SK-N-SH (cell line): Measurements from ENCODE around the gene ZNF579. TPM values are rescaled to one million over a fixed set of nuclear protein-coding genes. Genes with fewer than 3 reads are reported as not detected.
"Not testable (repeated sequence)": the region's sequence is repeated elsewhere in the genome, so short reads cannot be mapped to it uniquely, and the experiment has no call there.

Source experiments
- CTCF ChIA-PET: fragments of 300-600, 350-600 bp; formaldehyde crosslinking; extraction: SDS; loops from one replicate; lab custom pipeline; 2021; lab: Yijun Ruan, JAX
- POLR2A ChIA-PET: fragments of 350-600 bp; sonication (Branson Sonifier 250); formaldehyde crosslinking; extraction: SDS; loops from one replicate; lab custom pipeline; 2020; ENCODE audit warnings: antibody characterized with exemption, inconsistent platforms; lab: Yijun Ruan, JAX
- DNase-seq: peaks from one replicate; pipeline ENCODE4 v3.0.0; 2012
- H2AFZ ChIP-seq: fragments of 200-600 bp; sonication (generic); 2 replicates; pipeline ENCODE4 v1.8.1; 2016; ENCODE audit warnings: antibody characterized with exemption, mild to moderate bottlenecking, low read depth
- H3F3A ChIP-seq: fragments of 200-600 bp; sonication (generic); replicated peaks from 2 replicates; pipeline ENCODE3; 2016; ENCODE audit warnings: antibody characterized with exemption, mild to moderate bottlenecking; ENCODE audit not compliant: insufficient read depth
- H3K27ac ChIP-seq, 2 experiments: fragments of 200-500 bp in 1 of 2; fragments of 200-600 bp in 1 of 2; sonication (Bioruptor generic) in 1 of 2; sonication (generic), shearing (Covaris generic) in 1 of 2; 2 replicates each; pipeline versions ENCODE4 v1.5.1 to v1.6.1; 2014 to 2016; ENCODE audit warnings: low read depth in 2 of 2, inconsistent platforms in 1 of 2, low read length in 1 of 2, mild to moderate bottlenecking in 1 of 2, mixed read lengths in 1 of 2
- H3K27me3 ChIP-seq: fragments of 200-600 bp; sonication (generic), shearing (Covaris generic); 2 replicates; pipeline ENCODE4 v1.6.1; 2016; ENCODE audit warnings: mixed run types; ENCODE audit not compliant: insufficient read depth
- H3K36me3 ChIP-seq, 2 experiments: fragments of 200-500 bp in 1 of 2; fragments of 200-600 bp in 1 of 2; sonication (Bioruptor generic) in 1 of 2; sonication (generic) in 1 of 2; replicated peaks in 1 of 2; 2 replicates each; pipeline versions ENCODE3 to v1.5.1; 2014 to 2016; ENCODE audit warnings: low read length in 1 of 2, mild to moderate bottlenecking in 1 of 2; ENCODE audit not compliant: insufficient read depth in 2 of 2, control insufficient read depth in 1 of 2
- H3K4me1 ChIP-seq, 2 experiments: fragments of 200-500 bp in 1 of 2; fragments of 200-600 bp in 1 of 2; sonication (Bioruptor generic) in 1 of 2; sonication (generic), shearing (Covaris generic) in 1 of 2; 2 replicates each; pipeline versions ENCODE4 v1.5.1 to v1.6.1; 2014 to 2016; ENCODE audit warnings: low read depth in 1 of 2, low read length in 1 of 2, mixed run types in 1 of 2; ENCODE audit not compliant: insufficient read depth in 2 of 2, control insufficient read depth in 1 of 2
- H3K4me2 ChIP-seq: fragments of 200-600 bp; sonication (generic), shearing (Covaris generic); 2 replicates; pipeline ENCODE4 v1.6.1; 2017; ENCODE audit warnings: mixed run types
- H3K4me3 ChIP-seq, 2 experiments: fragments of 200-500 bp in 1 of 2; fragments of 200-600 bp in 1 of 2; sonication (Bioruptor generic) in 1 of 2; sonication (generic), shearing (Covaris generic) in 1 of 2; 2 replicates each; pipeline versions ENCODE4 v1.5.1 to v1.8.1; 2014 to 2016; ENCODE audit warnings: low read depth in 2 of 2, inconsistent platforms in 1 of 2, low read length in 1 of 2, mild to moderate bottlenecking in 1 of 2, mixed read lengths in 1 of 2, moderate library complexity in 1 of 2
- H3K79me2 ChIP-seq: fragments of 200-600 bp; sonication (generic); 2 replicates; pipeline ENCODE4 v1.8.1; 2017; ENCODE audit warnings: mild to moderate bottlenecking; ENCODE audit not compliant: insufficient read depth
- H3K9ac ChIP-seq: fragments of 200-600 bp; sonication (generic); 2 replicates; pipeline ENCODE4 v1.6.1; 2017; ENCODE audit warnings: mixed run types
- H3K9me2 ChIP-seq: fragments of 200-600 bp; sonication (generic); 2 replicates; pipeline ENCODE4 v1.6.1; 2017; ENCODE audit warnings: mixed run types
- H3K9me3 ChIP-seq: fragments of 200-600 bp; sonication (generic); 2 replicates; pipeline ENCODE4 v1.6.1; 2017; ENCODE audit warnings: mixed run types, mild to moderate bottlenecking, moderate library complexity
- H4K20me1 ChIP-seq: fragments of 200-600 bp; sonication (generic); 2 replicates; pipeline ENCODE4 v1.6.1; 2017; ENCODE audit warnings: mild to moderate bottlenecking, mixed run types; ENCODE audit not compliant: insufficient read depth
- EP300 ChIP-seq, 2 experiments: IDR thresholded peaks; 2 replicates each; pipeline versions ENCODE4 v1.4.0 to v1.6.1; 2012; ENCODE audit warnings: borderline replicate concordance in 1 of 2, low read depth in 1 of 2, low read length in 1 of 2
- FOSL2 ChIP-seq: IDR thresholded peaks from 2 replicates; pipeline ENCODE4 v1.4.0; 2012; ENCODE audit warnings: low read depth, mild to moderate bottlenecking, moderate library complexity, borderline replicate concordance
- FOXM1 ChIP-seq: IDR thresholded peaks from 2 replicates; pipeline ENCODE4 v1.4.0; 2012; ENCODE audit warnings: low read depth, mild to moderate bottlenecking
- GATA2 ChIP-seq: sonication (generic); formaldehyde crosslinking; IDR thresholded peaks from 2 replicates; pipeline ENCODE4 v1.5.0; 2020; ENCODE audit warnings: mild to moderate bottlenecking, missing genetic modification reagents
- JUND ChIP-seq: IDR thresholded peaks from 2 replicates; pipeline ENCODE4 v1.4.0; 2012
- MEF2A ChIP-seq: IDR thresholded peaks from 2 replicates; pipeline ENCODE4 v1.4.0; 2012; ENCODE audit warnings: low read depth, borderline replicate concordance
- MXI1 ChIP-seq: IDR thresholded peaks from 2 replicates; pipeline ENCODE4 v1.6.1; 2012; ENCODE audit warnings: mild to moderate bottlenecking, low read depth, low read length, improper control_type of control experiment
- POLR2AphosphoS5 ChIP-seq: IDR thresholded peaks from 2 replicates; pipeline ENCODE4 v1.6.1; 2012; ENCODE audit warnings: low read depth, low read length
- RAD21 ChIP-seq: IDR thresholded peaks from 2 replicates; pipeline ENCODE4 v1.6.1; 2012; ENCODE audit warnings: mild to moderate bottlenecking, low read length
- RCOR1 ChIP-seq: fragments of 150-350 bp; IDR thresholded peaks from 2 replicates; pipeline ENCODE4 v1.6.1; 2017; ENCODE audit warnings: antibody characterized with exemption, low read length
- RXRA ChIP-seq: IDR thresholded peaks from 2 replicates; pipeline ENCODE4 v1.4.0; 2012; ENCODE audit warnings: low read depth, mild to moderate bottlenecking, borderline replicate concordance
- SIN3A ChIP-seq: IDR thresholded peaks from 2 replicates; pipeline ENCODE4 v1.6.1; 2012; ENCODE audit warnings: low read depth, mild to moderate bottlenecking, low read length, moderate library complexity, borderline replicate concordance
- TEAD4 ChIP-seq: IDR thresholded peaks from 2 replicates; pipeline ENCODE4 v1.4.0; 2012; ENCODE audit warnings: mild to moderate bottlenecking, borderline replicate concordance; ENCODE audit not compliant: insufficient read depth
- USF1 ChIP-seq: IDR thresholded peaks from 2 replicates; pipeline ENCODE4 v1.4.0; 2012; ENCODE audit warnings: low read depth, borderline replicate concordance
- USF2 ChIP-seq: fragments of 150-350 bp; IDR thresholded peaks from 2 replicates; pipeline ENCODE4 v1.6.1; 2017; ENCODE audit warnings: antibody characterized with exemption, low read length, low read depth, borderline replicate concordance
- YY1 ChIP-seq: IDR thresholded peaks from 2 replicates; pipeline ENCODE4 v1.4.0; 2012; ENCODE audit warnings: low read depth, mild to moderate bottlenecking
- WGBS: methylation state at CpG from one replicate; pipeline ENCODE4 v1.1.6; 2017; ENCODE audit warnings: low lambda C conversion rate; 5-methylcytosine and 5-hydroxymethylcytosine counted together
- polyA plus RNA-seq, 3 experiments: library from polyadenylated mRNA; depleted of rRNA; stranded (reverse); fragments of >200 nt; gene quantifications; 2 replicates each; pipeline ENCODE4 v1.2.3, GENCODE V29; 2012
- TF ChIP-seq, protein P1 (sequence below): IDR thresholded peaks from 2 replicates; pipeline ENCODE4 v1.4.0; 2012; ENCODE audit warnings: low read depth

The ZNF579 gene
- polyA plus RNA-seq, 1 of the 3 experiments (the other 2 are of a cell fraction): 5.9 TPM

- H3K4me2 ChIP-seq, H3K4me3 ChIP-seq, DNase-seq, H3K9me2 ChIP-seq, H3K4me1 ChIP-seq, H4K20me1 ChIP-seq, H3K36me3 ChIP-seq, H2AFZ ChIP-seq, H3F3A ChIP-seq, H3K27me3 ChIP-seq, H3K27ac ChIP-seq, H3K9me3 ChIP-seq, H3K79me2 ChIP-seq, H3K9ac ChIP-seq: not testable (repeated sequence)
- ChIA-PET POLR2A (interaction anchor here (0.6 kb wide), 1 partner anchor 50 kb away, joined by 3 read pairs; no protein-coding TSS in a partner anchor), CTCF (interaction anchor here (0.8 to 1.3 kb wide), 5 partner anchors 10 to 70 kb away, joined by 3 read pairs; no protein-coding TSS in a partner anchor)
- 90% methylated on average over 6 of the region's 6 CpGs for WGBS
Measured at GRCh38 chr19:55573929-55574328, 6.7 kb downstream of the ZNF579 start.

DNA sequence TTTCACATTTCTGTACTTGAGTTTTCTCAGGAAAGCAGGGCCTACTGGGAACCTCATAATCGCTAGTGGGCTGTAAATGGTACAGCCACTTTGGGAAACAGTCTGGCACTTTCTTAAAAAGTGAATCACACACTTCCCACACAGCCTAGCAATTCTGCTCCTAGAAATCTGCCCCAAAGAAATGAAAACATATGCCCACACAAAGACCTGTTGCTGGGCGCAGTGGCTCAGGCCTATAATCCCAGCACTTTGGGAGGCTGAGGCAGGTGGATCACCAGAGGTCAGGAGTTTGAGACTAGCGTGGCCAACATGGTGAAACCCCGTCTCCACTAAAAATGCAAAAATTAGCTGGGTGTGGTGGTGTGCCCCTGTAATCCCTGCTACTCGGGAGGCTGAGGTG lies 11.2 kb downstream of the ZNF579 start:
- H4K20me1 ChIP-seq, H3K79me2 ChIP-seq, H3F3A ChIP-seq, H3K36me3 ChIP-seq, H3K4me1 ChIP-seq, H3K4me3 ChIP-seq, H3K27me3 ChIP-seq, H3K27ac ChIP-seq, H3K9ac ChIP-seq, POLR2A ChIA-PET, H3K9me2 ChIP-seq, H3K9me3 ChIP-seq, CTCF ChIA-PET, DNase-seq, H2AFZ ChIP-seq, H3K4me2 ChIP-seq: not testable (repeated sequence)
- WGBS: 53% methylated on average over 4 of the region's 5 CpGs

DNA sequence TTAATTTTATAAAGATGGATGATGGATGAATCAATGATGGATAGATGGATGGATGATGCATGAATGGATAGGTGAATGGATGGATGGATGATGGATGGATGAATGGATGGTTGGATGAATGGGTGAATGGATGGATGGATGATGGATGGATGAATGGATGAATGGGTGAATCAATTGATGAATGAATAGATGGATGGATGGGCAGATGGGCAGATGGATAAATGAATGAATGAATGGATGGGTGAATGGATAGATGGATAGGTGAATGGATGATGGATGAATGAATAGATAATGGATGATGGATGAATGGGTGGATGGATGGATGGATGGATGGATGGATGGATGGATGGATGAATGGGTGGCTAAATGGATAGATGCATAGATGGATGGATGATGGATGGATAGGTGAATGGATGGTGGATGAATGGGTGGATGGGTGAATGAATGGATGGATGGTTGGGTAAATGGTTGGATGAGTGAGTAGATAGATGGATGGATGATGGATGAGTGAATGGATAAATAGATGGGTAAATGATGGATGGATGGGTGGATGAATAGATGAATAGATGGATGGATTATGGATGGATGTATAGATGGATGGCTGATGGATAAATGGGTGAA lies 12.8 kb downstream of the ZNF579 start:
- H3K36me3 ChIP-seq: no peaks in the 10 kb centered on the region
- no peaks in the 10 kb centered on the region for H3K79me2 ChIP-seq
- no peaks in the 10 kb centered on the region for H3F3A ChIP-seq
- DNase-seq: no peak
- H3K27ac ChIP-seq: no peak overlapping the region
- POLR2A ChIA-PET: no interaction called here
- H3K9ac ChIP-seq: no peak overlapping the region
- CTCF ChIA-PET: interaction anchor here (1.2 kb wide), 1 partner anchor 13 kb away, joined by 3 read pairs; the partner anchor contains the start of gene ZNF579
- H3K27me3 ChIP-seq: no peaks in the 10 kb centered on the region
- H3K4me2 ChIP-seq: no peak overlapping the region
- H3K4me1 ChIP-seq: no peaks in the 10 kb centered on the region
- no peaks in the 10 kb centered on the region for H3K9me3 ChIP-seq
- no peak overlapping the region for H3K4me3 ChIP-seq
- no peak overlapping the region for H2AFZ ChIP-seq
- no peaks in the 10 kb centered on the region for H3K9me2 ChIP-seq
- no peaks in the 10 kb centered on the region for H4K20me1 ChIP-seq
- TF ChIP-seq, protein P1, sequence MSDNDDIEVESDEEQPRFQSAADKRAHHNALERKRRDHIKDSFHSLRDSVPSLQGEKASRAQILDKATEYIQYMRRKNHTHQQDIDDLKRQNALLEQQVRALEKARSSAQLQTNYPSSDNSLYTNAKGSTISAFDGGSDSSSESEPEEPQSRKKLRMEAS: no peak
- no peak for TF ChIP-seq RXRA
- no peak for TF ChIP-seq FOXM1
- no peak for TF ChIP-seq FOSL2
- no peak for TF ChIP-seq SIN3A
- TF ChIP-seq USF2: no peak
- TF ChIP-seq POLR2AphosphoS5: no peak
- no peak for TF ChIP-seq USF1
- TF ChIP-seq MXI1: no peak
- no peak for TF ChIP-seq RAD21
- TF ChIP-seq YY1: no peak
- no peak for TF ChIP-seq TEAD4
- no peak for TF ChIP-seq GATA2
- TF ChIP-seq JUND: no peak
- no peak for TF ChIP-seq RCOR1
- no peak for TF ChIP-seq EP300 (IDR thresholded peaks at IDR 0.05; ENCODE audit: borderline replicate concordance in 1 of 2, low read depth in 1 of 2, low read length in 1 of 2)
- TF ChIP-seq MEF2A: no peak
